ENCODE data around the gene KCNQ1OT1.

Gene KCNQ1OT1

GRCh38 chr11:2579315-2580060, 120.3 kb downstream of the KCNQ1OT1 start:
- no peak for DNase-seq

DNA sequence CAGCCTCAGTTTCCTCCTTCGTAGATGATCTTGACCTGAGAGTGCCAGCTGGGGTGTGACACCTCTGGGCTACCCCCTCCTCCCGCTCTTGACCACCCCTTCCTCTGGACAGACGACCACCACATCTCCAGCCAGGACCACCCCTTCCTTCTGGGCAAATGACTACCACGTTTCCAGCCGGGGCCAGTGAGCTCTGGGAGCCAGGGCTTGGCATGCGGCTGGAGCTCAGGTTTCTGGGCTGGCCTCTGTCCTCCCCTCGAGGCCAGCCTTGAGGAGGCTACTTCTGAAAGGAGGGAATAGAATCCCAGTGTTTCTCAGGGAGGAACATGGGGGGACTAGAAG, 120.9 kb downstream of the KCNQ1OT1 start:
- DNase-seq: no peak

DNA sequence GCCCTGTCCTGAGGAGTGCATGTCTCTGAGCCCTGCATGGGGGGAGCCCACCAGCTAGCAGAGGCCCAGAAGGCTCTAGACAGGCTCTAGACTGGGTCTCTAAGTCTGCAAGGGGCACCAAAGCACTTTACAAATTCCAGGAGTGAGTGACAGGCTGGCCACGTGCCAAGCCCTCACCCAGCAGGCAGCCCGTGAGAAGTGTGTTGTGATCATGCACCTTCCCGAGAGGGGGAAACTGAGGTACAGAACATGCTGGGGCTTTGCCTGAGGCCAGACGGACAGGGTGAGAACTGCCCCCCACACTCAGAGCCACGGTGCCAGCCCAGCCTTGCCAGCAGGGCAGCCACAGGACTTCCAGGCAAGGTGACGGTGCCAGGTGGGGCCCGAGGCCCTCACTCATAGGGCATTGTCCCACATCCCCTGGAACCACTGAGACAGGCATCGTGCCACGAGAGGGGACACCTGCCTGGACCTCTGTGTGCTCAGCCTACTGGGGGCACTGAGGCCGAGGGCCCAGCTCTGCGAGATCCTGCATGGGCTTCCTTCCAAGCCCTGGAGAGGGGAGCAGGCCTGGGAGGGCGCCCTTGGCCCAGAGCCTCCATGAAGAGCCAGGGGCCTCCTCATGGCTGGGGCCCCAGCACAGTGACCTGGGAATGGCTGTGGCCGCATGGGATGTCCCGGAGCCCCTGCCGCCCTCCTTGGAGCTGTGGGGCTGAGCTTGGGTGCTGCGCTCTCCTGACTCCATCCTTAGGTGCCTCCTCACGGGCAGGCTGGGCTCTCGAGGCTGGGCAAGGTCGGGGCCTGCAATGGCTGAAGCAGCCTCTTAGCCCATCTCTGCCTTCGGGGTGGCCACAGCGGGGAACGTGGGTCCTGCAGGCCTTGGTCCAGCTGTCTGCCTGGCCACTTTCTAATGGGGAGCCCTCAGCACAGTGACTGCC, 121.5 kb downstream of the KCNQ1OT1 start:
- DNase-seq: no peak

DNA sequence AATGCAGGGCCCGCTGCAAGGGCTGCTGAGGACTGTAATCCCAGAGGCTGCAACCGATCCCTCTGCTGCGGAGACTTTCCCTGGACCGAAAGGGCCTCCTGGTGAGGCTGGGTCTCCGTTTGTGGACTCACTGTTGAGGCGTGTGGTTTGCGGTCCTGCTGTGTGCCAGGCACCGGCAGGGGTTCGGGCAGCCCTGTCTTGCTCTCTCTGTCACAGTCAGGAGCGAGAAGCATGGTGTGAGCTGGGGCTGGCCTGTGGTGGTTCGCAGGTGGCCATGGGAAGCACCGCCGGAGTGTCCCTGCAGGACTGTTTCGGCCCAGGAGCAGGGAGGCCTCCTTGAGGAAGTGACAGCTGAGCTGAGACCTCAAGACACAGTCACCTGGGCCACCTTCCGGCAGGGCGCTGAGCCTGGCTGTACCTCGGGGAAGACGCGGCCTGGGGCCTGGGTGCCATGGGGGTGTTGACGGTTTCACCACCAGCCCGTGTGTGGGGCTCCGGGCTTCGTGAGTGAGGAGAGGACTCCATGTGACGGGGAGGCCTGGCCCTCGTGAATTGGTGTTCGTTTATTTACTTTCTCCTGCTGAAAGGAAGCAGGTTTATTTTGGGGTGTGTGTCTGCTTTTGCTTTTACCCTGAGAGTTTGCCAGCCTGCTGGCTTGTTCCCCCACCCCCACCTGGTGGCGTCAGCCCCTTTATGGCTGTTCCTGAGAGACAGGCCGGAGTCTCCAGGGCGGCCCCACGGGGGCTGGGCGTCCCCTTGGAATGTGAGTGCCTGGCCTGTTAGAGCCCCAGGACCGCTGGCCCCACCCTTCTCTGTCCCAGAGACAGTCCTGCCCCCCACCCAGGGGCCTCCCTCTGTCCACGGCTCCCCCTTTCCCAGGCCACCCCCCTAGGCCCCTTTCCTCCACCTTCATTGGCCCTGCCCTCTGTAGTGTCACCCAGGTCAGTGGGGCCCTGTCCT, 122.5 kb downstream of the KCNQ1OT1 start:
- DNase-seq: no peak

GRCh38 chr11:2576549-2576948, 123.2 kb downstream of the KCNQ1OT1 start:
- DNase-seq: no peak

GRCh38 chr11:2576111-2576510, 123.7 kb downstream of the KCNQ1OT1 start:
- DNase-seq: no peak

GRCh38 chr11:2575591-2576051, 124.2 kb downstream of the KCNQ1OT1 start:
- DNase-seq: no peak

- peak; percentile 50 for DNase-seq
Observed at GRCh38 chr11:2574553-2575535, 125.0 kb downstream of the KCNQ1OT1 start.

GRCh38 chr11:2574043-2574552, 125.7 kb downstream of the KCNQ1OT1 start:
- no peak for DNase-seq

DNA sequence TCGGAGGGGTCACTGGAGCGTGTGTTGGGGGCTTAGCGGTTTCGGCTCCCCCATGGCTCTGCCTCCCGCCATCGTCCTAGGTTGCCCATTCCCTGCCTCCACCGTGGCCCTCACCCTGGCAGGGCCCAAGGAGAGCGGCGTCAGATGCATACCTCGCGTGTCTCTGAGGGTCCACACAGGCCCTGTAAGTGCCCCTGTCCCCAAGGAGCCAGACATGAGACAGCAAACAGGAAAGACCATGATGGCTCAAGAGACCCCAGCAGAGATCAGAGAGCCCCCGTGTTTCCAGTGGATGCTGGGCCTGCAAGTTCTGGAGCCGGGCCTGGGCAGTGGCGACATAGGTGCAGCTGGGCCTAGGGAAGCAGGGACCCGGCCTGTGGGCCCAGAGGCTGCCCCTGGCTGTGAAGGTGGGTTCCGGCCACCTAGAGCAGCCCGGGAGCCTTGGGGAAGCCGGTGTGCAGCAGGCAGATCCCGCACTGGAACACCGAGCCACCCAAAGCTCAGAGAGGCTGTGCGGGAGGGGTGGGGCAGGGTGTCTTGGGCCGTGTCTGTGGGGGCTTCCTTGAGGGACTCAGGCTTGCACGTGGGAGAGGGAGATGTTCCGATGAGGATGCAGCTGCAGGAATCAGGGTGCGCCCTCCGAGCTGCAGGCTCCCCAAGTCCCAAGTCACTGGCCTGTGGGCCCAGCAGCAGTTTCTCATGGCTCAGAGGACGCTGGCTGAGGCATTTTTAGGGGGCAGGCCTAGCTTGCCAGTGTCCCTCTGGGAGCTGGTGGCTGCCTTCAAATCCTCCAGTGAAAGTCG, 126.4 kb downstream of the KCNQ1OT1 start:
- DNase-seq: no peak

DNA sequence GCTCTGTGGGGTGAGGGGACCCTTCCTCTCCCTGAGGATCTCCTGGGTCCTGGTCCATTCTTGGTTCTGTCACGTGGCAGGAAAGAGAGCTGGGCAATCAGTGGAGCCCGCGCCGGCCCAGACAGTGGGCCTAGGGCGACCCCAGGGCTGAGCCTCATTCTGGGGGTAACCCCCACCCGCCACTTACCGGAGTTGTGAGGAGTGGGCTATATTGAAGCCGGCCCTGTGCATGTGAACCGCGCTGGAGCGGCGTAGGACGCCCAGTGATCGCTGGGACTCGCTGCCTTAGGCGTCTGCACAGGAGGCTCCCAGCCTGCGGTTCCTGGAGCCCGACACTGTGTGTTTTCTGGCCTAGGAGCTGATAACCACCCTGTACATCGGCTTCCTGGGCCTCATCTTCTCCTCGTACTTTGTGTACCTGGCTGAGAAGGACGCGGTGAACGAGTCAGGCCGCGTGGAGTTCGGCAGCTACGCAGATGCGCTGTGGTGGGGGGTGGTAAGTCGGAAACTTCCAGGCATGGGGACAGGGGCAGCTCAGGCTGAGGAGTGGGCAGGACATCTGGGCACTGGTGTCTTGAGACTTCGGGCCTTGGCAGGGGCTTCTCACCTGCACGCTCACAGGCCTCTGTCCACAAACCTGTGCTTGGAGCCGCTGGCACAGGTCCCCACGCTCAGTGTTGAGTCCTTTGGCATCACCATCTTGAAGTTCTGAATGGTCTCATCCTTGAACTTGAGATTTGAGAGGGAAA, 127.1 kb downstream of the KCNQ1OT1 start:
- no peak for DNase-seq

- DNase-seq: no peak
Observed at GRCh38 chr11:2571598-2572281, 128.1 kb downstream of the KCNQ1OT1 start.

- no peak for DNase-seq
Observed at GRCh38 chr11:2570841-2571597, 128.8 kb downstream of the KCNQ1OT1 start.

DNA sequence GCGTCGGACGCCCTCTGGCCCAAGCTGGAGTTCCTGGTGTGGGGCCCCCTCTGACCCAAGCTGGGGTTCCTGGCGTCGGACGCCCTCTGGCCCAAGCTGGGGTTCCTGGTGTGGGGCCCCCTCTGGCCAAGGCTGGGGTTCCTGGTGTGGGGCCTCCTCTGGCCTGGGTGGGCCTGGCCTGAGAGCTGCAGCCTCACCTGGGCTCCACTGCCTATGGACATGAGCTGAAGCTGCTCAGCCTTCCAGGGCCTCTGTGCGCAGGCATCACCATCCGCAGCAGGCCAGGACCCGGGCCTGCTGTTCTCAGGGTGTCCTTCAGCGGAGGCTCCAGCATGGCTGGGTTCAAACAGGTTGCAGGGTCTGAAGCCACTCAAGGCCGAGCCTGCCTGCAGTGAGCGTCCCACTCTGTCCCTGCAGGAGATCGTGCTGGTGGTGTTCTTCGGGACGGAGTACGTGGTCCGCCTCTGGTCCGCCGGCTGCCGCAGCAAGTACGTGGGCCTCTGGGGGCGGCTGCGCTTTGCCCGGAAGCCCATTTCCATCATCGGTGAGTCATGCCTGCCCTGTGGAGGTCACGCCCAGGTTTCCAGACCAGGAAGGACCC, 129.5 kb downstream of the KCNQ1OT1 start:
- DNase-seq: no peak

DNA sequence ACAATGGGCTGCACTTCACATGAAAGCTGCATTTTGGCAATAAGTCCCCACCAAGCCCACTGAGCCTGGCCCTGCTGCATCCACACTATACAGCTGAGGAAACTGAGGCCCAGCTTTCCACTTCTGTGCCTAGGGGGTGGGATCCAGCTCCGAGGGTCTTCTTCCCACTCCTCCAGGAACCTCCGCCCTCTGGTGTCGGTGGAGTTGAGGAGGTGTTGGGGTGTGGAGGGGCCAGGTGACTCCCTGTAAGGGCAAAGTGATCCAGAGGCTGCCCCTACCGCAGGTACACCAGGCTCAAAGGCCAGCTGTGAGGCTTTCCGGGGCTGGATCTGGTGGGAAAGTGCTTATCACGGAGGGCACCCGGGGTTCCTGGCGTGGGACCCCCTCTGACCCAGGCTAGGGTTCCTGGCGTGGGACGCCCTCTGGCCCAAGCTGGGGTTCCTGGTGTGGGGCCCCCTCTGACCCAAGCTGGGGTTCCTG, 130.0 kb downstream of the KCNQ1OT1 start:
- no peak for DNase-seq

GRCh38 chr11:2569321-2569721, 130.5 kb downstream of the KCNQ1OT1 start:
- no peak for DNase-seq

DNA sequence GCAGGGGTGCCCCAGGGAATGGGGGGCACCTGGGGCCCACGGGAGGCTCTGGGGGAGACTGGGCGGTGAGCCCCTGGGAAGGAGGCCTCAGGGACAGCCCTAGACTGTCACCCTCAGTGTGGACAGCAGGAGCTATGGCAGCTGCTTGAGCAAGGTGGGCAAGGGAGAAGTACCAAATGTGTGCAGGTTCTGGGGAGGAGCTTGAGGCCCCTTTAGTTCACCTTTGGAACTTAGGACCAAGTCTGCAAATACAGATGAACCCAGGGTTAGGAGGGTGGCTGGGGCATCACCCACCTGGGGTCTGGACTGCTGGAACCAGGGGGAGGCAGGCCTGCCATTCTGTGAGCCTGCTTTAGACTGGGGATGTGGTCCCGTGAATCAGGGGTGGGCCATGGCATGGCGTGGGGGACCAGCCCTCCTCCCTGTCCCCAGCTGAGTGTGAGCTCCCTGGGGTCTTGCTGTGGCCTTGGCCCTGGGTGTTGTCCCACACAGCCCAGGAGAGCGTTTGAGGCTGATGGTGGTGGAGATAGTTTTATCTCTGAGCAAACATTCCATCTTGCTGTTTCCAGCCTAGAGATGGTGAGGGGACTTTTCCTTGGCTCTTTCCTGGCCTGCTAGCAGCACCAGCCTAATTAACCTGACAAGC, 132.6 kb downstream of the KCNQ1OT1 start:
- no peak for DNase-seq
